Gastroesophageal sphincter (tissue), 4 donors: ENCODE data around the gene BEGAIN. TPM values are rescaled to one million over a fixed set of nuclear protein-coding genes. Genes with fewer than 3 reads are reported as not detected.

ENCODE experiments used
- ATAC-seq: fragments of 150-250 bp; one replicate; pipeline ENCODE4 v1.9.1; 2016; ENCODE audit warnings: mild to moderate bottlenecking, moderate library complexity
- H3K27ac ChIP-seq, 4 donors: fragments of 200-600 bp; sonication (generic) in 3 of 4; 1 replicate in 3 of 4; 2 replicates in 1 of 4; pipeline ENCODE4 v1.5.1; 2016 to 2019
- H3K27me3 ChIP-seq: fragments of 200-600 bp; sonication (generic); one replicate; pipeline ENCODE4 v1.5.1; 2019
- H3K36me3 ChIP-seq, 2 donors: fragments of 200-600 bp; sonication (generic); one replicate each; pipeline ENCODE4 v1.5.1; 2019; ENCODE audit warnings: control low read depth in 1 of 2
- H3K4me1 ChIP-seq, 3 donors: fragments of 200-600 bp; sonication (generic); 1 replicate in 2 of 3; 2 replicates in 1 of 3; pipeline ENCODE4 v1.5.1; 2016 to 2019; ENCODE audit warnings: control low read depth in 2 of 3
- H3K4me3 ChIP-seq, 2 donors: fragments of 200-600 bp; sonication (generic); one replicate each; pipeline ENCODE4 v1.5.1; 2019; ENCODE audit warnings: mild to moderate bottlenecking in 1 of 2, moderate library complexity in 1 of 2
- H3K9me3 ChIP-seq, 3 donors: fragments of 200-600 bp; sonication (generic); one replicate each; pipeline ENCODE4 v1.5.1; 2017 to 2019; ENCODE audit warnings: control low read depth in 2 of 3
- CTCF ChIP-seq, 4 experiments: fragments of 200-600 bp in 2 of 4; fragments of 450-650 bp in 2 of 4; sonication (generic) in 1 of 4; IDR thresholded peaks; one replicate each; pipeline ENCODE4 v1.5.1; 2017 to 2019; ENCODE audit warnings: antibody characterized with exemption in 4 of 4, mild to moderate bottlenecking in 2 of 4, moderate library complexity in 2 of 4
- EP300 ChIP-seq: sonication (generic); formaldehyde crosslinking; IDR thresholded peaks from one replicate; pipeline ENCODE4 v1.6.1; 2017; ENCODE audit warnings: antibody characterized with exemption, mild to moderate bottlenecking
- POLR2A ChIP-seq, 2 donors: fragments of 450-650 bp; IDR thresholded peaks; one replicate each; pipeline ENCODE4 v1.6.1; 2017; ENCODE audit warnings: antibody characterized with exemption in 2 of 2, mild to moderate bottlenecking in 2 of 2, moderate library complexity in 1 of 2
- POLR2AphosphoS5 ChIP-seq: sonication (generic); formaldehyde crosslinking; IDR thresholded peaks from one replicate; pipeline ENCODE4 v1.6.1; 2017; ENCODE audit warnings: antibody characterized with exemption
- WGBS, 2 donors: methylation state at CpG; one replicate each; pipeline ENCODE4 v1.1.5; 2018; ENCODE audit warnings: low coverage in 1 of 2; 5-methylcytosine and 5-hydroxymethylcytosine counted together
- total RNA-seq, 4 donors: library from RNA; depleted of rRNA; stranded (reverse); fragments of >200 nt; gene quantifications; one replicate each; pipeline ENCODE4 v1.1.0, GENCODE V29; 2016

The BEGAIN gene
- total RNA-seq, 4 donors from 2014 or later: 3.9 to 5.6 (median 4.2) TPM

GRCh38 chr14:100535287-100536120 is 51.7 kb downstream of the BEGAIN start:
- Histone ChIP-seq H3K36me3 (peaks cover 0 to 24% of the 10 kb centered on the region in 2 donors), H3K9me3 (no peaks in the 10 kb centered on the region), H3K27ac (peak overlapping the region in 2 of 4 donors; percentile 67 to 69), H3K4me3 (no peak overlapping the region), H3K27me3 (no peaks in the 10 kb centered on the region), H3K4me1 (peaks cover 0 to 32% (median 11%) of the 10 kb centered on the region in 3 donors)
- no CpG with 5 or more reads among the region's 16 CpGs for WGBS, 2 donors
- ATAC-seq: no peak
- TF ChIP-seq CTCF (IDR thresholded peaks at IDR 0.05) (no peak), POLR2A (IDR thresholded peaks at IDR 0.05) (no peak), EP300 (no peak), POLR2AphosphoS5 (no peak)

GRCh38 chr14:100534528-100535286 is 52.5 kb downstream of the BEGAIN start:
- peaks cover 0 to 28% of the 10 kb centered on the region in 2 donors for H3K36me3 ChIP-seq
- H3K9me3 ChIP-seq: no peaks in the 10 kb centered on the region
- H3K4me3 ChIP-seq: no peak overlapping the region
- ATAC-seq: no peak
- TF ChIP-seq POLR2AphosphoS5: no peak
- no peak for TF ChIP-seq CTCF (IDR thresholded peaks at IDR 0.05)
- no peak for TF ChIP-seq POLR2A (IDR thresholded peaks at IDR 0.05)
- H3K27me3 ChIP-seq: no peaks in the 10 kb centered on the region
- H3K27ac ChIP-seq: peak overlapping the region in 3 of 4 donors; percentile 67 to 79 (median 69)
- WGBS, 2 donors: 100% methylated on average over 1 of the region's 13 CpGs; no CpG with 5 or more reads in 1 of the 2 donors
- H3K4me1 ChIP-seq: peaks cover 0 to 32% (median 11%) of the 10 kb centered on the region in 3 donors

GRCh38 chr14:100533656-100534485 is 53.3 kb downstream of the BEGAIN start:
- Histone ChIP-seq H3K4me1 (peaks cover 0 to 32% (median 11%) of the 10 kb centered on the region in 3 donors), H3K9me3 (no peaks in the 10 kb centered on the region), H3K27ac (peak overlapping the region in 3 of 4 donors; percentile 67 to 79 (median 69)), H3K27me3 (no peaks in the 10 kb centered on the region), H3K4me3 (no peak overlapping the region), H3K36me3 (peaks cover 0 to 33% of the 10 kb centered on the region in 2 donors)
- TF ChIP-seq POLR2AphosphoS5: peak; percentile 15
- no peak for TF ChIP-seq CTCF (IDR thresholded peaks at IDR 0.05)
- peak; percentile 7 for ATAC-seq
- WGBS, 2 donors: 0 to 45% methylated on average over 2 of the region's 17 CpGs

- TF ChIP-seq POLR2AphosphoS5: no peak
- no peak for TF ChIP-seq CTCF (IDR thresholded peaks at IDR 0.05)
- no peak for TF ChIP-seq POLR2A (IDR thresholded peaks at IDR 0.05)
- no peak for TF ChIP-seq EP300
- peaks cover 0 to 32% (median 11%) of the 10 kb centered on the region in 3 donors for H3K4me1 ChIP-seq
Observed at GRCh38 chr14:100532906-100533655, 54.1 kb downstream of the BEGAIN start.

More at GRCh38 chr14:100532906-100533655, 54.1 kb downstream of the BEGAIN start:
- ATAC-seq: peak; percentile 69
- WGBS, 2 donors: 34 to 43% methylated on average over 6 to 7 of the region's 11 CpGs
- no peaks in the 10 kb centered on the region for H3K9me3 ChIP-seq
- peak overlapping the region; percentile 2 to 79 (median 68) for H3K27ac ChIP-seq
- H3K27me3 ChIP-seq: no peaks in the 10 kb centered on the region
- peaks cover 0 to 33% of the 10 kb centered on the region in 2 donors for H3K36me3 ChIP-seq
- no peak overlapping the region for H3K4me3 ChIP-seq
